Osteoblast (primary cell): ENCODE results near the gene MPZ. TPM values are rescaled to one million over a fixed set of nuclear protein-coding genes. Genes with fewer than 3 reads are reported as not detected.

Experiments used
- DNase-seq: peaks from one replicate; pipeline ENCODE4 v3.0.0; 2011; ENCODE audit warnings: low spot score, mixed read lengths; ENCODE audit not compliant: insufficient read length; ENCODE audit errors: missing footprints
- H2AFZ ChIP-seq: 2 replicates; pipeline ENCODE4 v1.6.0; 2011; ENCODE audit warnings: mild to moderate bottlenecking, low read length
- H3K27ac ChIP-seq: 2 replicates; pipeline ENCODE4 v1.5.1; 2011; ENCODE audit warnings: mild to moderate bottlenecking, low read depth, low read length, moderate library complexity
- H3K27me3 ChIP-seq: 2 replicates; pipeline ENCODE4 v1.6.0; 2012; ENCODE audit warnings: mild to moderate bottlenecking, control low read depth, inconsistent platforms, low read length, moderate library complexity; ENCODE audit not compliant: insufficient read depth
- H3K36me3 ChIP-seq: 2 replicates; pipeline ENCODE4 v1.5.1; 2011; ENCODE audit warnings: mild to moderate bottlenecking, low read length, control low read depth, moderate library complexity; ENCODE audit not compliant: insufficient read depth
- H3K4me1 ChIP-seq: 2 replicates; pipeline ENCODE4 v1.5.1; 2011; ENCODE audit warnings: mild to moderate bottlenecking, low read length, control low read depth, moderate library complexity; ENCODE audit not compliant: insufficient read depth
- H3K4me2 ChIP-seq: 2 replicates; pipeline ENCODE4 v1.6.0; 2011; ENCODE audit warnings: mild to moderate bottlenecking, low read length; ENCODE audit not compliant: insufficient read depth
- H3K4me3 ChIP-seq: fragments of 200-600 bp; sonication (generic); 3 replicates; pipeline ENCODE4 v1.5.1; 2012; ENCODE audit warnings: mild to moderate bottlenecking, low read length, inconsistent platforms; ENCODE audit not compliant: insufficient read depth
- H3K79me2 ChIP-seq: 2 replicates; pipeline ENCODE4 v1.6.0; 2012; ENCODE audit warnings: mild to moderate bottlenecking, low read length, control low read depth, inconsistent platforms; ENCODE audit not compliant: insufficient read depth
- H3K9me3 ChIP-seq: 2 replicates; pipeline ENCODE4 v1.5.1; 2011; ENCODE audit warnings: low read depth, low read length, control low read depth
- H4K20me1 ChIP-seq: 2 replicates; pipeline ENCODE4 v1.6.0; 2012; ENCODE audit warnings: mild to moderate bottlenecking, low read length, control low read depth; ENCODE audit not compliant: insufficient read depth
- CTCF ChIP-seq: IDR thresholded peaks from 2 replicates; pipeline ENCODE4 v1.5.1; 2011; ENCODE audit warnings: mild to moderate bottlenecking, low read depth, low read length, moderate library complexity; ENCODE audit errors: extremely low read depth
- total RNA-seq: library from RNA; depleted of rRNA; stranded (reverse); fragments of >200 nt; gene quantifications from 2 replicates; pipeline ENCODE4 v1.2.3, GENCODE V29; 2012

The MPZ gene
- total RNA-seq, 1 donor: 2.2 TPM

DNA sequence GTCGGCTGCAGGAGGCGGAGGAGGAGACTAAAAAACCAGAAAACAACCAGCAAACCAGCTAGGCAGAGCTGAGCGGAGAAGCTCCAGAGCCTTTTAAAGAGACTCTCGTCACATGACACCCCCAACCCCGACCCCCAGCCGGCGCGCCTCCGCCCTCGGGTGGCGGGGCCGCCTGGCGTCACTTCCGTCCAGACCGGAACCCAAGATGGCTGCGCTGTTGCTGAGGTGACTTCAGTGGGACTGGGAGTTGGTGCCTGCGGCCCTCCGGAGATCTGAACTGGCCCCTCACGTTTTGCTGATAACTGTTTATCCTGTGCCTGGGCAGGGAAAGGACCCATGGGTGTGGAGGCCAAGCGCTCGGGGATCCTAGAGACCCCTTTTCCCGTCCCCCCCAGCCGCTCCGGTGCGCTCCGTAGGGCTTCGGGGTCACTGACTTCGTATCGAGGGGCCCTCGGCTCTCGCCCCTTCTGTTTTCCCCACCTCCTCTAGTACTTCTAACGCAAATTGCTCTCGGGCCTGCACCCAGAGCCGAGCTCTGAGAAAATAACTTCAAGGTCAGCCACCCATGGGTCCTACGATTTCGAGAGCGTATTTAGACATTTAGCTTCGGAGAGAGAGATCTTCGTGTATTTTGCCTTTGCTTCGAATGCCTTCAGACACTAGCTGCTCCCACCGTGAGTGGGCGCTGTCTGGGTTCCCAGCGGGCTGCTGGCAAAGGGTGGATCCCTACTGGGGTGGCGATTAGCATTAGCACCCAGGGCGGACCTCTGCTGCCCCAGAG, 4.6 kb upstream of the MPZ start, which contains the start of gene SDHC:
Gene SDHC, plus strand, starts transcription at position 181 of the 781 bp plus-strand sequence. Its CDS starts 25 bp downstream, at position 206.
- TF ChIP-seq CTCF: peak; percentile 63

GRCh38 chr1:161313554-161314200, 3.9 kb upstream of the MPZ start:
- peak overlapping the region; percentile 94 for H3K27ac ChIP-seq
- no peaks in the 10 kb centered on the region for H3K27me3 ChIP-seq
- no peaks in the 10 kb centered on the region for H4K20me1 ChIP-seq
- no peaks in the 10 kb centered on the region for H3K9me3 ChIP-seq
- H2AFZ ChIP-seq: peak overlapping the region; percentile 94
- peaks cover 33% of the 10 kb centered on the region for H3K79me2 ChIP-seq
- H3K36me3 ChIP-seq: peaks cover 3% of the 10 kb centered on the region
- DNase-seq: no peak
- peak overlapping the region; percentile 91 for H3K4me3 ChIP-seq
- peak overlapping the region; percentile 95 for H3K4me2 ChIP-seq
- TF ChIP-seq CTCF: no peak
- peaks cover 15% of the 10 kb centered on the region for H3K4me1 ChIP-seq

More for the DNA sequence above, 4.6 kb upstream of the MPZ start, which contains the start of gene SDHC:
- Histone ChIP-seq H2AFZ (peak within 1 kb of the TSS; percentile 94), H3K36me3 (peaks cover 3% of the 10 kb centered on the region), H4K20me1 (no peaks in the 10 kb centered on the region), H3K27ac (peak within 1 kb of the TSS; percentile 94), H3K4me2 (peak within 1 kb of the TSS; percentile 95), H3K4me1 (peaks cover 15% of the 10 kb centered on the region), H3K9me3 (no peaks in the 10 kb centered on the region), H3K27me3 (no peaks in the 10 kb centered on the region), H3K4me3 (peak within 1 kb of the TSS; percentile 91), H3K79me2 (peaks cover 35% of the 10 kb centered on the region)
- peak; percentile 95 for DNase-seq

DNA sequence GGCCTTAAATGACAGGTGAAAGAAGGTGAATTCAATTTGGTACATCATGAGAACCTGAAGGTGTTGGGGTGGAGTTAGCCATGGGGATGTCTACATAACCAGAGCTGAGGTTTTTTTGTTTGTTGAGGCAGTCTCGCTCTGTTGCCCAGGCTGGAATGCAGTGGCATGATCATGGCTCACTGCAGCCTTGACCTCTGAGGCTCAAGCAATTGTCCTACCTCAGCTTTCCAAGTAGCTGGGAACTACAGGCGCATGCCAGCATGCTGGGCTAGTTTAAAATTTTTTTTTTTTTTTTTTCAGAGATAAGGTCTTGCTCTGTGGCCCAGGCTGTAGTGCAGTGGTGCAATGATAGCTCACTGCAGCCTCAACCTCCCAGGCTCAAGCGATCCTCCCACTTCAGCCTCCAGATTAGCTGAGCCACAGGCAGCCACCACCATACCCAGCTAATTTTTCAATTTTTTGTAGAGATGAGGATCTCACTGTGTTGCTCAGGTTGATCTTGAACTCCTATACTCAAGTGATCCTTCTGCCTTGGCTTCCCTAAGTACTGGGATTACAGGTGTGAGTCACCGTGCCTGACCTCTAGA, 1.9 kb upstream of the MPZ start:
- Histone ChIP-seq H3K4me1 (peaks cover 33% of the 10 kb centered on the region), H3K36me3 (no peaks in the 10 kb centered on the region), H3K27me3 (no peaks in the 10 kb centered on the region), H4K20me1 (no peaks in the 10 kb centered on the region), H3K27ac (no peak overlapping the region), H3K79me2 (peaks cover 24% of the 10 kb centered on the region), H3K9me3 (no peaks in the 10 kb centered on the region), H2AFZ (no peak overlapping the region), H3K4me3 (no peak overlapping the region), H3K4me2 (no peak overlapping the region)
- DNase-seq: no peak
- TF ChIP-seq CTCF: no peak
